ENCODE data around the gene NPFFR1. TPM values are rescaled to one million over a fixed set of nuclear protein-coding genes. Genes with fewer than 3 reads are reported as not detected.

NPFFR1 gene
- total and polyA plus RNA-seq, 7 donors, result under 0.01 to 0.01 TPM; not detected in 5

GRCh38 chr10:70277396-70278030 is 6.3 kb downstream of the NPFFR1 start:
- intact Hi-C loops (cut with DNase I), result no loop called here
- no peaks in the 10 kb centered on the region for H3K36me3 ChIP-seq (ENCODE audit: insufficient read depth in 1 of 2, low read depth in 1 of 2)
- DNase-seq, result no peak
- no peaks in the 10 kb centered on the region for H3K9me3 ChIP-seq
- peaks cover 0 to 6% (median 0%) of the 10 kb centered on the region in 3 donors for H3K27me3 ChIP-seq (ENCODE audit: insufficient read depth in 3 of 3, low read length in 2 of 3)
- H3K4me1 ChIP-seq, result no peaks in the 10 kb centered on the region
- TF ChIP-seq CTCF (IDR thresholded peaks at IDR 0.05), result no peak
- WGBS, 3 donors, result 80 to 85% (median 85%) methylated on average over 3 of the region's 3 CpGs
- no peak for ATAC-seq
- no peak overlapping the region for H3K4me3 ChIP-seq
- H3K27ac ChIP-seq, result no peak overlapping the region

GRCh38 chr10:70274643-70275042 is 9.2 kb downstream of the NPFFR1 start:
- ATAC-seq (peak in 3 of 4 donors; percentile 28 to 48 (median 36)), DNase-seq (no peak)
- H3K27me3 ChIP-seq (ENCODE audit: insufficient read depth in 3 of 3, low read length in 2 of 3), result no peaks in the 10 kb centered on the region
- WGBS, 3 donors, result 48 to 57% (median 53%) methylated on average over 2 of the region's 2 CpGs
- H3K4me1 ChIP-seq, result no peaks in the 10 kb centered on the region
- no peak for TF ChIP-seq CTCF (IDR thresholded peaks at IDR 0.05)
- H3K27ac ChIP-seq, result no peak overlapping the region
- H3K4me3 ChIP-seq, result no peak overlapping the region
- H3K9me3 ChIP-seq, result no peaks in the 10 kb centered on the region
- no peaks in the 10 kb centered on the region for H3K36me3 ChIP-seq (ENCODE audit: insufficient read depth in 1 of 2, low read depth in 1 of 2)
- intact Hi-C loops (cut with DNase I), result loop anchor here in 1 of 2 donors (5.0 kb wide), 1 partner anchor 88 kb away; no protein-coding TSS in a partner anchor

- Histone ChIP-seq H3K4me1 (no peaks in the 10 kb centered on the region), H3K4me3 (no peak overlapping the region), H3K27ac (no peak overlapping the region), H3K36me3 (ENCODE audit: insufficient read depth in 1 of 2, low read depth in 1 of 2) (no peaks in the 10 kb centered on the region), H3K9me3 (no peaks in the 10 kb centered on the region), H3K27me3 (ENCODE audit: insufficient read depth in 3 of 3, low read length in 2 of 3) (no peaks in the 10 kb centered on the region)
- WGBS, 3 donors, result 13 to 23% (median 23%) methylated on average over 4 of the region's 4 CpGs
- DNase-seq (no peak), ATAC-seq (peak in 2 of 4 donors; percentile 28 to 72)
- peak; percentile 56 for TF ChIP-seq CTCF (IDR thresholded peaks at IDR 0.05)
- intact Hi-C loops (cut with DNase I), result loop anchor here in 1 of 2 donors (5.0 kb wide), 1 partner anchor 89 kb away; no protein-coding TSS in a partner anchor
Measured at GRCh38 chr10:70272925-70273316, 10.9 kb downstream of the NPFFR1 start.

GRCh38 chr10:70271996-70272924 is 11.5 kb downstream of the NPFFR1 start:
- no peaks in the 10 kb centered on the region for H3K9me3 ChIP-seq
- no peak overlapping the region for H3K27ac ChIP-seq
- peaks cover 3% of the 10 kb centered on the region for H3K4me1 ChIP-seq
- no peak for TF ChIP-seq CTCF (IDR thresholded peaks at IDR 0.05)
- no peaks in the 10 kb centered on the region for H3K27me3 ChIP-seq (ENCODE audit: insufficient read depth in 3 of 3, low read length in 2 of 3)
- 69 to 77% (median 69%) methylated on average over 17 of the region's 17 CpGs for WGBS, 3 donors
- ATAC-seq (peak in 1 of 4 donors; percentile 43), DNase-seq (no peak)
- H3K4me3 ChIP-seq, result no peak overlapping the region
- H3K36me3 ChIP-seq (ENCODE audit: insufficient read depth in 1 of 2, low read depth in 1 of 2), result no peaks in the 10 kb centered on the region
- intact Hi-C loops (cut with DNase I), result loop anchor here in 1 of 2 donors (5.0 kb wide), 1 partner anchor 90 kb away; no protein-coding TSS in a partner anchor

Data from psoas muscle (tissue), 8 donors.